ENCODE data around the gene ADAMTS6. TPM values are rescaled to one million over a fixed set of nuclear protein-coding genes. Genes with fewer than 3 reads are reported as not detected.

The ADAMTS6 gene
- total and polyA plus RNA-seq, 2 donors (not counting 1 experiment from before 2014, with no cell fraction given), result 3.6 to 12.3 TPM

DNA sequence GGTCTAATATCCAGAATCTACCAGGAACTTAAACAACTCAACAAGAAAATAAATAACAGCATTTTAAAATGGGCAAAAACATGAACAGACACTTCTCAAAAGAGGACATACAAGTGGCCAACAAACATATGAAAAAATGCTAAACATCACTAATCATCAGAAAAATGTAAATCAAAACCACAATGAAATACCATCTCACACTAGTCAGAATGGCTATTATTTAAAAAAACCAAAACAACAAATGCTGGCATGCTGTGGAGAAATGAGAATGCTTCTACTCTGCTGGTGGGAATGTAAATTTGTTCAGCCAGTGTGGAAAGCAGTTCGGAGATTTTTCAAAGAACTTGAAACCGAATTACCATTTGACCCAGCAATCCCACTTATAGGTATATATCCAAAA lies 63.1 kb downstream of the ADAMTS6 start:
- ChIA-PET CTCF (no interaction called here), POLR2A (no interaction called here)
- Histone ChIP-seq H2AFZ (ENCODE audit: insufficient read depth, low read depth, low read length, poor library complexity, severe bottlenecking) (no peak overlapping the region), H4K20me1 (ENCODE audit: control insufficient read depth, insufficient read depth, low read length, poor library complexity, severe bottlenecking) (no peaks in the 10 kb centered on the region), H3K4me3 (ENCODE audit: control extremely low read depth in 1 of 5, extremely low read depth in 1 of 5, insufficient read depth in 1 of 5, low read depth in 2 of 5, low read length in 4 of 5) (no peak overlapping the region), H3K36me3 (replicated peaks in 1 of 2; ENCODE audit: control extremely low read depth in 1 of 2, control insufficient read depth in 1 of 2, extremely low read depth in 1 of 2, insufficient read depth in 2 of 2, low read length in 1 of 2) (no peaks in the 10 kb centered on the region), H3K4me1 (ENCODE audit: control insufficient read depth in 2 of 2, insufficient read depth in 2 of 2, low read length in 2 of 2) (no peaks in the 10 kb centered on the region), H3K9me3 (ENCODE audit: control extremely low read depth in 1 of 3, control insufficient read depth in 2 of 3, insufficient read depth in 1 of 3, low read length in 2 of 3) (peaks cover 2 to 19% (median 14%) of the 10 kb centered on the region in 3 donors), H3K79me2 (ENCODE audit: control insufficient read depth, insufficient read depth, low read length) (no peaks in the 10 kb centered on the region), H3K9ac (ENCODE audit: low read length) (no peak overlapping the region), H3K27ac (ENCODE audit: low read length in 2 of 2) (no peak overlapping the region), H3K27me3 (replicated peaks in 1 of 4; ENCODE audit: control extremely low read depth in 1 of 4, control insufficient read depth in 3 of 4, insufficient read depth in 4 of 4, low read length in 3 of 4) (no peaks in the 10 kb centered on the region), H3K4me2 (replicated peaks; ENCODE audit: low read depth, low read length, poor library complexity, severe bottlenecking) (no peak overlapping the region)
- Mint-ChIP-seq H3K4me3 (no peak overlapping the region), H3K27ac (no peak overlapping the region), H3K4me1 (no peaks in the 10 kb centered on the region), H3K9me3 (ENCODE audit: insufficient read depth) (peaks cover 7% of the 10 kb centered on the region), H3K27me3 (no peaks in the 10 kb centered on the region)
- no CpG with 5 or more reads among the region's 2 CpGs for WGBS (ENCODE audit: insufficient coverage)
- no peak for DNase-seq
- ATAC-seq (ENCODE audit: low read depth), result no peak
- TF ChIP-seq EZH2 (IDR thresholded peaks at IDR 0.05; ENCODE audit: borderline replicate concordance, insufficient read depth, low read depth, low read length, poor library complexity, severe bottlenecking), result no peak
- TF ChIP-seq, protein P1, sequence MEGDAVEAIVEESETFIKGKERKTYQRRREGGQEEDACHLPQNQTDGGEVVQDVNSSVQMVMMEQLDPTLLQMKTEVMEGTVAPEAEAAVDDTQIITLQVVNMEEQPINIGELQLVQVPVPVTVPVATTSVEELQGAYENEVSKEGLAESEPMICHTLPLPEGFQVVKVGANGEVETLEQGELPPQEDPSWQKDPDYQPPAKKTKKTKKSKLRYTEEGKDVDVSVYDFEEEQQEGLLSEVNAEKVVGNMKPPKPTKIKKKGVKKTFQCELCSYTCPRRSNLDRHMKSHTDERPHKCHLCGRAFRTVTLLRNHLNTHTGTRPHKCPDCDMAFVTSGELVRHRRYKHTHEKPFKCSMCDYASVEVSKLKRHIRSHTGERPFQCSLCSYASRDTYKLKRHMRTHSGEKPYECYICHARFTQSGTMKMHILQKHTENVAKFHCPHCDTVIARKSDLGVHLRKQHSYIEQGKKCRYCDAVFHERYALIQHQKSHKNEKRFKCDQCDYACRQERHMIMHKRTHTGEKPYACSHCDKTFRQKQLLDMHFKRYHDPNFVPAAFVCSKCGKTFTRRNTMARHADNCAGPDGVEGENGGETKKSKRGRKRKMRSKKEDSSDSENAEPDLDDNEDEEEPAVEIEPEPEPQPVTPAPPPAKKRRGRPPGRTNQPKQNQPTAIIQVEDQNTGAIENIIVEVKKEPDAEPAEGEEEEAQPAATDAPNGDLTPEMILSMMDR (IDR thresholded peaks at IDR 0.05), result no peak
- intact Hi-C loops (cut with micrococcal nuclease), result no loop called here

DNA sequence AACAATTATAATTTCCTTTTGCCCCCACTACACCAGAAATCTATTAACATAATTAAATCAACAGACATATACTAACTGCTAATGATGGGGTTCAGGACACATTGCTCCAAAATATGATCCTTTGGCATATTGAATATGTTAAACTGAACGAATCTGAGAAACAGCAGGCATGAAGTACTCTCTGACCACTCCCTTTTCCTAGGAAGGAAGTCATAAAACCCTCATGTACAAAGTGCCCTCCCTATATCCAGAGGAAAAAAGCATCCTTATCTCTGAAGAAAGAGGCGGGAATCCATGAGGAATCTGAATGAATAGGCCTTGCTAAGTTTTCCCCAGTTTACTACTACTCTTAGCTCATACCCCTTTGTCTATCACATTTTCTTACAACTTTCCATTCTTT lies 67.9 kb downstream of the ADAMTS6 start:
- no peak overlapping the region for H3K27ac Mint-ChIP-seq
- ATAC-seq (ENCODE audit: low read depth), result no peak
- H3K27me3 Mint-ChIP-seq, result no peaks in the 10 kb centered on the region
- intact Hi-C loops (cut with micrococcal nuclease), result no loop called here
- Histone ChIP-seq H3K27me3 (replicated peaks in 1 of 4; ENCODE audit: control extremely low read depth in 1 of 4, control insufficient read depth in 3 of 4, insufficient read depth in 4 of 4, low read length in 3 of 4) (no peaks in the 10 kb centered on the region), H3K27ac (ENCODE audit: low read length in 2 of 2) (no peak overlapping the region), H3K4me3 (ENCODE audit: control extremely low read depth in 1 of 5, extremely low read depth in 1 of 5, insufficient read depth in 1 of 5, low read depth in 2 of 5, low read length in 4 of 5) (no peak overlapping the region), H3K9me3 (ENCODE audit: control extremely low read depth in 1 of 3, control insufficient read depth in 2 of 3, insufficient read depth in 1 of 3, low read length in 2 of 3) (peaks cover 2 to 10% (median 9%) of the 10 kb centered on the region in 3 donors), H3K4me1 (ENCODE audit: control insufficient read depth in 2 of 2, insufficient read depth in 2 of 2, low read length in 2 of 2) (no peaks in the 10 kb centered on the region), H3K36me3 (replicated peaks in 1 of 2; ENCODE audit: control extremely low read depth in 1 of 2, control insufficient read depth in 1 of 2, extremely low read depth in 1 of 2, insufficient read depth in 2 of 2, low read length in 1 of 2) (no peaks in the 10 kb centered on the region), H3K9ac (ENCODE audit: low read length) (no peak overlapping the region), H4K20me1 (ENCODE audit: control insufficient read depth, insufficient read depth, low read length, poor library complexity, severe bottlenecking) (no peaks in the 10 kb centered on the region), H3K4me2 (replicated peaks; ENCODE audit: low read depth, low read length, poor library complexity, severe bottlenecking) (no peak overlapping the region), H2AFZ (ENCODE audit: insufficient read depth, low read depth, low read length, poor library complexity, severe bottlenecking) (no peak overlapping the region), H3K79me2 (ENCODE audit: control insufficient read depth, insufficient read depth, low read length) (no peaks in the 10 kb centered on the region)
- H3K4me3 Mint-ChIP-seq, result no peak overlapping the region
- CTCF ChIA-PET, result no interaction called here
- TF ChIP-seq EZH2 (IDR thresholded peaks at IDR 0.05; ENCODE audit: borderline replicate concordance, insufficient read depth, low read depth, low read length, poor library complexity, severe bottlenecking), result no peak
- TF ChIP-seq, protein P1 (IDR thresholded peaks at IDR 0.05), result no peak
- POLR2A ChIA-PET, result no interaction called here
- peaks cover 4% of the 10 kb centered on the region for H3K9me3 Mint-ChIP-seq (ENCODE audit: insufficient read depth)
- DNase-seq, result no peak
- H3K4me1 Mint-ChIP-seq, result no peaks in the 10 kb centered on the region
- WGBS (ENCODE audit: insufficient coverage), result no CpG with 5 or more reads among the region's 2 CpGs
